Lower leg skin (tissue), 3 donors: ENCODE data around the gene SEMA3A.

ENCODE experiments used
- CTCF ChIP-seq, 3 donors: fragments of 450-650 bp; IDR thresholded peaks; one replicate each; pipeline ENCODE4 v1.5.1; 2016; ENCODE audit warnings: antibody characterized with exemption in 3 of 3, mild to moderate bottlenecking in 3 of 3, moderate library complexity in 2 of 3
- POLR2A ChIP-seq, 2 donors: fragments of 450-650 bp; IDR thresholded peaks; one replicate each; pipeline ENCODE4 v1.6.1; 2016 to 2017; ENCODE audit warnings: antibody characterized with exemption in 2 of 2, mild to moderate bottlenecking in 1 of 2, moderate library complexity in 1 of 2

GRCh38 chr7:84092207-84092606 lies 102.4 kb downstream of the SEMA3A start:
- TF ChIP-seq CTCF (IDR thresholded peaks at IDR 0.05) (no peak), POLR2A (IDR thresholded peaks at IDR 0.05) (no peak)
